GM23338 (cell line): ENCODE measurements around the gene CFH. TPM values are rescaled to one million over a fixed set of nuclear protein-coding genes. Genes with fewer than 3 reads are reported as not detected.

Source experiments
- ATAC-seq: fragments of 200-7000 bp; cut with Tn5 transposase; 3 replicates; pipeline ENCODE4 v1.9.1; 2020
- DNase-seq: peaks from one replicate; pipeline ENCODE4 v3.0.0-alpha.2; 2015; ENCODE audit warnings: low spot score
- H2AFZ ChIP-seq: fragments of 200-600 bp; sonication (generic); 2 replicates; pipeline ENCODE4 v1.8.0; 2016; ENCODE audit warnings: antibody characterized with exemption, mild to moderate bottlenecking, moderate library complexity
- H3F3A ChIP-seq: fragments of 200-600 bp; sonication (generic); replicated peaks from 2 replicates; pipeline ENCODE4 v1.8.0; 2017; ENCODE audit warnings: antibody characterized with exemption, mixed run types, low read depth
- H3K27ac ChIP-seq: fragments of 200-600 bp; sonication (generic); 2 replicates; pipeline ENCODE4 v1.6.1; 2016; ENCODE audit warnings: low read depth
- H3K27me3 ChIP-seq: fragments of 200-600 bp; sonication (generic); 2 replicates; pipeline ENCODE4 v1.8.0; 2016; ENCODE audit warnings: mild to moderate bottlenecking, mixed run types, moderate library complexity; ENCODE audit not compliant: insufficient read depth
- H3K36me3 ChIP-seq: fragments of 200-600 bp; sonication (generic); 2 replicates; pipeline ENCODE4 v1.8.0; 2016; ENCODE audit warnings: mild to moderate bottlenecking; ENCODE audit not compliant: insufficient read depth
- H3K4me1 ChIP-seq: fragments of 200-600 bp; sonication (generic); 2 replicates; pipeline ENCODE4 v1.8.0; 2016; ENCODE audit warnings: mild to moderate bottlenecking, moderate library complexity; ENCODE audit not compliant: insufficient read depth
- H3K4me2 ChIP-seq: fragments of 200-600 bp; sonication (generic); 2 replicates; pipeline ENCODE4 v1.7.1; 2017; ENCODE audit warnings: mixed run types
- H3K4me3 ChIP-seq: fragments of 200-600 bp; sonication (generic); 2 replicates; pipeline ENCODE4 v1.6.1; 2016; ENCODE audit warnings: mixed run types
- H3K79me2 ChIP-seq: fragments of 200-600 bp; sonication (generic); replicated peaks from 2 replicates; pipeline ENCODE4 v1.8.0; 2017; ENCODE audit warnings: mild to moderate bottlenecking; ENCODE audit not compliant: insufficient read depth
- H3K9me2 ChIP-seq: fragments of 200-600 bp; sonication (generic); 2 replicates; pipeline ENCODE4 v1.8.0; 2017; ENCODE audit not compliant: insufficient read depth
- H4K20me1 ChIP-seq: fragments of 200-600 bp; sonication (generic); replicated peaks from 2 replicates; pipeline ENCODE4 v1.8.0; 2017; ENCODE audit warnings: mild to moderate bottlenecking; ENCODE audit not compliant: insufficient read depth
- H3K27ac Mint-ChIP-seq: 2 replicates; pipeline ENCODE4 v1.8.0; 2020; ENCODE audit warnings: inconsistent platforms, mild to moderate bottlenecking, moderate library complexity, mixed read lengths
- H3K27me3 Mint-ChIP-seq: 3 replicates; pipeline ENCODE4 v1.8.0; 2022; ENCODE audit warnings: low read depth, mild to moderate bottlenecking, moderate library complexity, mixed read lengths, inconsistent platforms; ENCODE audit not compliant: insufficient read depth, poor library complexity
- H3K36me3 Mint-ChIP-seq: 3 replicates; pipeline ENCODE4 v1.8.0; 2021; ENCODE audit warnings: low read depth, mild to moderate bottlenecking, inconsistent platforms, moderate library complexity, mixed read lengths
- H3K4me1 Mint-ChIP-seq: 3 replicates; pipeline ENCODE4 v1.8.0; 2020; ENCODE audit warnings: mild to moderate bottlenecking, inconsistent platforms, mixed read lengths
- H3K4me3 Mint-ChIP-seq: 3 replicates; pipeline ENCODE4 v1.8.0; 2021; ENCODE audit warnings: moderate library complexity, mild to moderate bottlenecking, inconsistent platforms, mixed read lengths
- H3K9me3 Mint-ChIP-seq: 3 replicates; pipeline ENCODE4 v1.8.0; 2020; ENCODE audit warnings: moderate library complexity, mild to moderate bottlenecking, inconsistent platforms, mixed read lengths
- CREB1 ChIP-seq: fragments of 250-450 bp; sonication (Bioruptor Pico); IDR thresholded peaks from 2 replicates; pipeline ENCODE4 v1.5.0; 2020; ENCODE audit warnings: low read depth, mild to moderate bottlenecking, moderate library complexity
- EZH2 ChIP-seq: fragments of 200-600 bp; sonication (generic); IDR thresholded peaks from one replicate; pipeline ENCODE4 v1.8.0; 2017; ENCODE audit warnings: antibody characterized with exemption, mild to moderate bottlenecking, low read depth; ENCODE audit not compliant: unreplicated experiment
- EZH2phosphoT487 ChIP-seq: fragments of 200-600 bp; sonication (generic); IDR thresholded peaks from one replicate; pipeline ENCODE4 v1.8.1; 2018; ENCODE audit warnings: antibody characterized with exemption; ENCODE audit not compliant: unreplicated experiment
- JUNB ChIP-seq: IDR thresholded peaks from one replicate; pipeline ENCODE4 v1.6.1; 2016; ENCODE audit warnings: antibody characterized with exemption; ENCODE audit not compliant: unreplicated experiment
- NANOG ChIP-seq: IDR thresholded peaks from 2 replicates; pipeline ENCODE4 v1.6.1; 2016; ENCODE audit warnings: antibody characterized with exemption, borderline replicate concordance
- POLR2AphosphoS5 ChIP-seq: IDR thresholded peaks from 2 replicates; pipeline ENCODE4 v1.6.1; 2016; ENCODE audit warnings: antibody characterized with exemption, low read depth
- STAT1 ChIP-seq: IDR thresholded peaks from one replicate; pipeline ENCODE4 v1.6.1; 2016; ENCODE audit warnings: antibody characterized with exemption; ENCODE audit not compliant: unreplicated experiment
- ZNF114 ChIP-seq: fragments of 250-450 bp; sonication (Bioruptor Pico); IDR thresholded peaks from 2 replicates; pipeline ENCODE4 v1.5.0; 2020; ENCODE audit warnings: mild to moderate bottlenecking, moderate library complexity
- ZNF331 ChIP-seq: fragments of 250-450 bp; sonication (Bioruptor Pico); IDR thresholded peaks from 2 replicates; pipeline ENCODE4 v1.5.0; 2020; ENCODE audit warnings: low read depth, mild to moderate bottlenecking, moderate library complexity
- polyA plus RNA-seq: library from polyadenylated mRNA; unstranded; fragments of >200 nt; fragmentation: Nextera tagmentation; extraction: Ambion mirVana; gene quantifications from 2 replicates; pipeline ENCODE4 v1.2.1, GENCODE V29; 2016
- total RNA-seq: library from RNA; depleted of rRNA; stranded (reverse); fragments of >200 nt; shearing (Covaris generic); gene quantifications from 2 replicates; pipeline ENCODE4 v1.2.3, GENCODE V29; 2014
- TF ChIP-seq, protein P1 (sequence below), 2 experiments: fragments of 200-600 bp in 1 of 2; sonication (generic) in 1 of 2; conservative IDR thresholded peaks; 2 replicates each; pipeline versions ENCODE4 v1.5.1 to v1.6.1; 2016 to 2017; ENCODE audit warnings: antibody characterized with exemption in 2 of 2, low read depth in 2 of 2, mild to moderate bottlenecking in 2 of 2, moderate library complexity in 1 of 2
- TF ChIP-seq, protein P2 (sequence below): fragments of 250-450 bp; sonication (Bioruptor Pico); IDR thresholded peaks from 2 replicates; pipeline ENCODE4 v1.5.0; 2020; ENCODE audit warnings: mild to moderate bottlenecking, moderate library complexity
- TF ChIP-seq, protein P3 (sequence below): IDR thresholded peaks from 2 replicates; pipeline ENCODE4 v1.6.1; 2016; ENCODE audit warnings: antibody characterized with exemption
- TF ChIP-seq, protein P4 (sequence below): IDR thresholded peaks from one replicate; pipeline ENCODE4 v1.6.1; 2018; ENCODE audit warnings: antibody characterized with exemption; ENCODE audit not compliant: unreplicated experiment

CFH gene
- total and polyA plus RNA-seq, 2 experiments from 2014 or later: not detected

DNA sequence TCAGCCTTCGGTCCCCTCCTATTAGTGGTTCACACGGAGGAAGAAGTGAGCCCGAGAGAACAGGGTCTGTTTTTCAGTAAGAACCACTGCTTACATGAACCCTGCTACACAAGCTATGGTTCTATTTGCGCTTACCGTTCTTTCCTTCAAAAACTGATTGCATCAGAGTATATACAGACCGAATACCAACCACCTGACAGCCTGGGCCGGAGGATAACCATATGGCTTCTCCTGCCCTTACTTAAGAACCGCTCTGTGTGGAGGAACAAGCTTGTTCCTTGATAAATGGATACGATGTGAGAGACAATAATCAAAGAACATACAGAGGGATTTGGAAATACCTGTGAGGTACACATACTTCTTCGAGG lies 42.5 kb upstream of the CFH start:
- no peaks in the 10 kb centered on the region for H3K36me3 Mint-ChIP-seq

More for the DNA sequence above, 42.5 kb upstream of the CFH start:
- Histone ChIP-seq H4K20me1 (no peaks in the 10 kb centered on the region), H2AFZ (peak overlapping the region; percentile 19), H3K9me2 (no peaks in the 10 kb centered on the region), H3K4me2 (peak overlapping the region; percentile 76), H3K27ac (peak overlapping the region; percentile 100), H3K4me1 (peaks cover 38% of the 10 kb centered on the region), H3K27me3 (no peaks in the 10 kb centered on the region), H3F3A (peaks cover 9% of the 10 kb centered on the region), H3K4me3 (peak overlapping the region; percentile 84), H3K79me2 (peaks cover 35% of the 10 kb centered on the region), H3K36me3 (no peaks in the 10 kb centered on the region)
- peaks cover 44% of the 10 kb centered on the region for H3K4me1 Mint-ChIP-seq
- TF ChIP-seq JUNB (no peak), EZH2 (no peak), ZNF114 (CRISPR knock-in tag) (no peak), EZH2phosphoT487 (no peak), NANOG (no peak), STAT1 (no peak), ZNF331 (CRISPR knock-in tag) (no peak), POLR2AphosphoS5 (no peak), CREB1 (CRISPR knock-in tag) (no peak)
- TF ChIP-seq, protein P1, sequence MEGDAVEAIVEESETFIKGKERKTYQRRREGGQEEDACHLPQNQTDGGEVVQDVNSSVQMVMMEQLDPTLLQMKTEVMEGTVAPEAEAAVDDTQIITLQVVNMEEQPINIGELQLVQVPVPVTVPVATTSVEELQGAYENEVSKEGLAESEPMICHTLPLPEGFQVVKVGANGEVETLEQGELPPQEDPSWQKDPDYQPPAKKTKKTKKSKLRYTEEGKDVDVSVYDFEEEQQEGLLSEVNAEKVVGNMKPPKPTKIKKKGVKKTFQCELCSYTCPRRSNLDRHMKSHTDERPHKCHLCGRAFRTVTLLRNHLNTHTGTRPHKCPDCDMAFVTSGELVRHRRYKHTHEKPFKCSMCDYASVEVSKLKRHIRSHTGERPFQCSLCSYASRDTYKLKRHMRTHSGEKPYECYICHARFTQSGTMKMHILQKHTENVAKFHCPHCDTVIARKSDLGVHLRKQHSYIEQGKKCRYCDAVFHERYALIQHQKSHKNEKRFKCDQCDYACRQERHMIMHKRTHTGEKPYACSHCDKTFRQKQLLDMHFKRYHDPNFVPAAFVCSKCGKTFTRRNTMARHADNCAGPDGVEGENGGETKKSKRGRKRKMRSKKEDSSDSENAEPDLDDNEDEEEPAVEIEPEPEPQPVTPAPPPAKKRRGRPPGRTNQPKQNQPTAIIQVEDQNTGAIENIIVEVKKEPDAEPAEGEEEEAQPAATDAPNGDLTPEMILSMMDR (conservative IDR thresholded peaks at IDR 0.05; ENCODE audit: low read depth in 2 of 2): no peak
- TF ChIP-seq, protein P2, sequence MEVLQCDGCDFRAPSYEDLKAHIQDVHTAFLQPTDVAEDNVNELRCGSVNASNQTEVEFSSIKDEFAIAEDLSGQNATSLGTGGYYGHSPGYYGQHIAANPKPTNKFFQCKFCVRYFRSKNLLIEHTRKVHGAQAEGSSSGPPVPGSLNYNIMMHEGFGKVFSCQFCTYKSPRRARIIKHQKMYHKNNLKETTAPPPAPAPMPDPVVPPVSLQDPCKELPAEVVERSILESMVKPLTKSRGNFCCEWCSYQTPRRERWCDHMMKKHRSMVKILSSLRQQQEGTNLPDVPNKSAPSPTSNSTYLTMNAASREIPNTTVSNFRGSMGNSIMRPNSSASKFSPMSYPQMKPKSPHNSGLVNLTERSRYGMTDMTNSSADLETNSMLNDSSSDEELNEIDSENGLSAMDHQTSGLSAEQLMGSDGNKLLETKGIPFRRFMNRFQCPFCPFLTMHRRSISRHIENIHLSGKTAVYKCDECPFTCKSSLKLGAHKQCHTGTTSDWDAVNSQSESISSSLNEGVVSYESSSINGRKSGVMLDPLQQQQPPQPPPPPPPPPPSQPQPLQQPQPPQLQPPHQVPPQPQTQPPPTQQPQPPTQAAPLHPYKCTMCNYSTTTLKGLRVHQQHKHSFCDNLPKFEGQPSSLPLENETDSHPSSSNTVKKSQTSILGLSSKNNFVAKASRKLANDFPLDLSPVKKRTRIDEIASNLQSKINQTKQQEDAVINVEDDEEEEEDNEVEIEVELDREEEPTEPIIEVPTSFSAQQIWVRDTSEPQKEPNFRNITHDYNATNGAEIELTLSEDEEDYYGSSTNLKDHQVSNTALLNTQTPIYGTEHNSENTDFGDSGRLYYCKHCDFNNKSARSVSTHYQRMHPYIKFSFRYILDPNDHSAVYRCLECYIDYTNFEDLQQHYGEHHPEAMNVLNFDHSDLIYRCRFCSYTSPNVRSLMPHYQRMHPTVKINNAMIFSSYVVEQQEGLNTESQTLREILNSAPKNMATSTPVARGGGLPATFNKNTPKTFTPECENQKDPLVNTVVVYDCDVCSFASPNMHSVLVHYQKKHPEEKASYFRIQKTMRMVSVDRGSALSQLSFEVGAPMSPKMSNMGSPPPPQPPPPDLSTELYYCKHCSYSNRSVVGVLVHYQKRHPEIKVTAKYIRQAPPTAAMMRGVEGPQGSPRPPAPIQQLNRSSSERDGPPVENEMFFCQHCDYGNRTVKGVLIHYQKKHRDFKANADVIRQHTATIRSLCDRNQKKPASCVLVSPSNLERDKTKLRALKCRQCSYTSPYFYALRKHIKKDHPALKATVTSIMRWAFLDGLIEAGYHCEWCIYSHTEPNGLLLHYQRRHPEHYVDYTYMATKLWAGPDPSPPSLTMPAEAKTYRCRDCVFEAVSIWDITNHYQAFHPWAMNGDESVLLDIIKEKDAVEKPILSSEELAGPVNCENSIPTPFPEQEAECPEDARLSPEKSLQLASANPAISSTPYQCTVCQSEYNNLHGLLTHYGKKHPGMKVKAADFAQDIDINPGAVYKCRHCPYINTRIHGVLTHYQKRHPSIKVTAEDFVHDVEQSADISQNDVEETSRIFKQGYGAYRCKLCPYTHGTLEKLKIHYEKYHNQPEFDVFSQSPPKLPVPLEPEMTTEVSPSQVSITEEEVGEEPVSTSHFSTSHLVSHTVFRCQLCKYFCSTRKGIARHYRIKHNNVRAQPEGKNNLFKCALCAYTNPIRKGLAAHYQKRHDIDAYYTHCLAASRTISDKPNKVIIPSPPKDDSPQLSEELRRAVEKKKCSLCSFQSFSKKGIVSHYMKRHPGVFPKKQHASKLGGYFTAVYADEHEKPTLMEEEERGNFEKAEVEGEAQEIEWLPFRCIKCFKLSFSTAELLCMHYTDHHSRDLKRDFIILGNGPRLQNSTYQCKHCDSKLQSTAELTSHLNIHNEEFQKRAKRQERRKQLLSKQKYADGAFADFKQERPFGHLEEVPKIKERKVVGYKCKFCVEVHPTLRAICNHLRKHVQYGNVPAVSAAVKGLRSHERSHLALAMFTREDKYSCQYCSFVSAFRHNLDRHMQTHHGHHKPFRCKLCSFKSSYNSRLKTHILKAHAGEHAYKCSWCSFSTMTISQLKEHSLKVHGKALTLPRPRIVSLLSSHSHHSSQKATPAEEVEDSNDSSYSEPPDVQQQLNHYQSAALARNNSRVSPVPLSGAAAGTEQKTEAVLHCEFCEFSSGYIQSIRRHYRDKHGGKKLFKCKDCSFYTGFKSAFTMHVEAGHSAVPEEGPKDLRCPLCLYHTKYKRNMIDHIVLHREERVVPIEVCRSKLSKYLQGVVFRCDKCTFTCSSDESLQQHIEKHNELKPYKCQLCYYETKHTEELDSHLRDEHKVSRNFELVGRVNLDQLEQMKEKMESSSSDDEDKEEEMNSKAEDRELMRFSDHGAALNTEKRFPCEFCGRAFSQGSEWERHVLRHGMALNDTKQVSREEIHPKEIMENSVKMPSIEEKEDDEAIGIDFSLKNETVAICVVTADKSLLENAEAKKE (CRISPR knock-in tag): no peak
- TF ChIP-seq, protein P3, sequence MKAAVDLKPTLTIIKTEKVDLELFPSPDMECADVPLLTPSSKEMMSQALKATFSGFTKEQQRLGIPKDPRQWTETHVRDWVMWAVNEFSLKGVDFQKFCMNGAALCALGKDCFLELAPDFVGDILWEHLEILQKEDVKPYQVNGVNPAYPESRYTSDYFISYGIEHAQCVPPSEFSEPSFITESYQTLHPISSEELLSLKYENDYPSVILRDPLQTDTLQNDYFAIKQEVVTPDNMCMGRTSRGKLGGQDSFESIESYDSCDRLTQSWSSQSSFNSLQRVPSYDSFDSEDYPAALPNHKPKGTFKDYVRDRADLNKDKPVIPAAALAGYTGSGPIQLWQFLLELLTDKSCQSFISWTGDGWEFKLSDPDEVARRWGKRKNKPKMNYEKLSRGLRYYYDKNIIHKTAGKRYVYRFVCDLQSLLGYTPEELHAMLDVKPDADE: no peak
- TF ChIP-seq, protein P4, sequence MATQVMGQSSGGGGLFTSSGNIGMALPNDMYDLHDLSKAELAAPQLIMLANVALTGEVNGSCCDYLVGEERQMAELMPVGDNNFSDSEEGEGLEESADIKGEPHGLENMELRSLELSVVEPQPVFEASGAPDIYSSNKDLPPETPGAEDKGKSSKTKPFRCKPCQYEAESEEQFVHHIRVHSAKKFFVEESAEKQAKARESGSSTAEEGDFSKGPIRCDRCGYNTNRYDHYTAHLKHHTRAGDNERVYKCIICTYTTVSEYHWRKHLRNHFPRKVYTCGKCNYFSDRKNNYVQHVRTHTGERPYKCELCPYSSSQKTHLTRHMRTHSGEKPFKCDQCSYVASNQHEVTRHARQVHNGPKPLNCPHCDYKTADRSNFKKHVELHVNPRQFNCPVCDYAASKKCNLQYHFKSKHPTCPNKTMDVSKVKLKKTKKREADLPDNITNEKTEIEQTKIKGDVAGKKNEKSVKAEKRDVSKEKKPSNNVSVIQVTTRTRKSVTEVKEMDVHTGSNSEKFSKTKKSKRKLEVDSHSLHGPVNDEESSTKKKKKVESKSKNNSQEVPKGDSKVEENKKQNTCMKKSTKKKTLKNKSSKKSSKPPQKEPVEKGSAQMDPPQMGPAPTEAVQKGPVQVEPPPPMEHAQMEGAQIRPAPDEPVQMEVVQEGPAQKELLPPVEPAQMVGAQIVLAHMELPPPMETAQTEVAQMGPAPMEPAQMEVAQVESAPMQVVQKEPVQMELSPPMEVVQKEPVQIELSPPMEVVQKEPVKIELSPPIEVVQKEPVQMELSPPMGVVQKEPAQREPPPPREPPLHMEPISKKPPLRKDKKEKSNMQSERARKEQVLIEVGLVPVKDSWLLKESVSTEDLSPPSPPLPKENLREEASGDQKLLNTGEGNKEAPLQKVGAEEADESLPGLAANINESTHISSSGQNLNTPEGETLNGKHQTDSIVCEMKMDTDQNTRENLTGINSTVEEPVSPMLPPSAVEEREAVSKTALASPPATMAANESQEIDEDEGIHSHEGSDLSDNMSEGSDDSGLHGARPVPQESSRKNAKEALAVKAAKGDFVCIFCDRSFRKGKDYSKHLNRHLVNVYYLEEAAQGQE: no peak
- peak overlapping the region; percentile 99 for H3K27ac Mint-ChIP-seq
- no peaks in the 10 kb centered on the region for H3K9me3 Mint-ChIP-seq
- ATAC-seq (peak; percentile 10), DNase-seq (no peak)
- peaks cover 3% of the 10 kb centered on the region for H3K27me3 Mint-ChIP-seq
- H3K4me3 Mint-ChIP-seq: peak overlapping the region; percentile 97
